RPMI7951 (cell line): ENCODE measurements around the gene ETNK2. TPM values are rescaled to one million over a fixed set of nuclear protein-coding genes. Genes with fewer than 3 reads are reported as not detected.

Source experiments
- DNase-seq: peaks from one replicate; pipeline ENCODE4 v3.0.0-alpha.2; 2012; ENCODE audit warnings: low read depth
- total RNA-seq: library from RNA; depleted of rRNA; stranded (reverse); fragments of >200 nt; shearing (Covaris generic); gene quantifications from 2 replicates; pipeline ENCODE4 v1.2.3, GENCODE V29; 2014

The ETNK2 gene
- total RNA-seq, 1 experiment from 2014 or later: 12.4 TPM

- DNase-seq: no peak
Measured at GRCh38 chr1:204126386-204126785, 25.5 kb downstream of the ETNK2 start.

GRCh38 chr1:204125759-204126351 lies 26.0 kb downstream of the ETNK2 start:
- DNase-seq: no peak

GRCh38 chr1:204124639-204125038 lies 27.2 kb downstream of the ETNK2 start:
- DNase-seq: no peak

- DNase-seq: no peak
Measured at GRCh38 chr1:204123376-204123775, 28.5 kb downstream of the ETNK2 start.

- no peak for DNase-seq
Measured at GRCh38 chr1:204121840-204122555, 29.8 kb downstream of the ETNK2 start.

- no peak for DNase-seq
Measured at GRCh38 chr1:204116539-204116938, 35.3 kb downstream of the ETNK2 start.

- DNase-seq: no peak
Measured at GRCh38 chr1:204115116-204115515, 36.7 kb downstream of the ETNK2 start.

- DNase-seq: peak; percentile 65
Measured at GRCh38 chr1:204114606-204115005, 37.2 kb downstream of the ETNK2 start.

- no peak for DNase-seq
Measured at GRCh38 chr1:204113896-204114295, 37.9 kb downstream of the ETNK2 start.

GRCh38 chr1:204112876-204113730 lies 38.7 kb downstream of the ETNK2 start:
- DNase-seq: no peak

GRCh38 chr1:204110894-204111633 lies 40.8 kb downstream of the ETNK2 start:
- DNase-seq: no peak

GRCh38 chr1:204108312-204109141 lies 43.3 kb downstream of the ETNK2 start:
- DNase-seq: no peak

- no peak for DNase-seq
Measured at GRCh38 chr1:204107892-204108291, 44.0 kb downstream of the ETNK2 start.

- no peak for DNase-seq
Measured at GRCh38 chr1:204106825-204107224, 45.0 kb downstream of the ETNK2 start.

GRCh38 chr1:204105131-204105515 lies 46.7 kb downstream of the ETNK2 start:
- DNase-seq: no peak

- DNase-seq: peak; percentile 89
Measured at GRCh38 chr1:204104331-204105130, 47.3 kb downstream of the ETNK2 start.

- DNase-seq: peak; percentile 16
Measured at GRCh38 chr1:204103431-204103741, 48.5 kb downstream of the ETNK2 start.

GRCh38 chr1:204102739-204103430 lies 49.0 kb downstream of the ETNK2 start:
- peak; percentile 75 for DNase-seq

- DNase-seq: no peak
Measured at GRCh38 chr1:204102029-204102611, 49.7 kb downstream of the ETNK2 start.
